HL-60/S4 treated with phorbol 12-myristate 13-acetate at 8.2 ng/mL for 4 days and 3 days (cell line): ENCODE data around the gene ABCB8.

ENCODE experiments used
- in situ Hi-C: fragments of 300-500 bp; cut with MboI; formaldehyde crosslinking; loops from 2 replicates; pipeline ENCODE4 v1.15.0; 2022; ENCODE audit warnings: low sequenced_read_pairs

Gene ABCB8

DNA sequence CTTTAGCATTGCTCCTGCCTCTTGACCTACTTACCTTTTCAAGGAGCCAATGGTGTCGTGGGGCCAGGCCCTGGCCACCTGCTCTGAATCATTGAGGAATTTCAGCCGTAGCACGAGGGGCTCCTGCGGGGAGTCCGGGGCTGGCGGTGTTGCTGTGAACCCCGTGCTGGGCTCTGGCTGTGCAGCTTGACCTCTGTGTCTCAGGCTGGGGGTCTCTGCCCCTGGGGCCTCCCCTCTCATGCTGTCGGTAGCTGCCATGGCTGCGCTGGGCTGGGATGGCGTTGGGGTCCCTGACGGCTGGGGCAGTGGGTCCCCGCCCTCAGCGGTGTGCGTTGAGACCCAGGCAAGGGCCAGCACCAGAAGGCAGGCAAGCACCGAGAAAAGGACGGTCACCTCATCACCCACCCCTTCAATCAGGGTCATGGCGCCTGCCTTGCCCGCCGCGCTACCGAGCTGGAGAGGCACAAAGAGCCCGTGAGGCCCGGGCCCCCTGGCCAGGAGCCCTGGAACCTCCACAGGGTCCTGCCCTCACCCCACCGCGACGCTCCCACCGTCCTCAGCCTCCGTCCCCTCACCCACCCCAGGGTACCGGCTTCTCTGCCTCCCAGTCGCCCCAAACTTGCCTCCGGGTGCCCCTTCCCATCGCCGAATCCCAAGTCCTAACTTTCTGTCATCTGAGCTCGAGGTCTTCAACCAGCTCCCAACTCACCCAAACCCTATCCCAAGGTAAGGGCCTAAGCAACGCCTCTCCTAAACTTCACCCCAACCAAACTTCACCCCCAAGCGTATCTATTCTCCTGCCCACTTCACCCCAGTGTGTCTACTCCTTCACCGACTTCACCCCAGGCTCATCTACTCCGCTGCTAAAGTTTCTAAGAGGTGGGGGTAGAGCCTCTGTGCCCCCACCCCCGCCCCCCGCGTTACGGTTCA is 54.2 kb downstream of the ABCB8 start:
- in situ Hi-C loops = no loop called here

- in situ Hi-C loops = no loop called here
Observed at GRCh38 chr7:151083071-151083823, 55.0 kb downstream of the ABCB8 start, which contains the start of gene TMUB1. TSS of gene TMUB1 (minus strand) at chr7:151083493. CDS start at chr7:151082563, 930 bp downstream.

DNA sequence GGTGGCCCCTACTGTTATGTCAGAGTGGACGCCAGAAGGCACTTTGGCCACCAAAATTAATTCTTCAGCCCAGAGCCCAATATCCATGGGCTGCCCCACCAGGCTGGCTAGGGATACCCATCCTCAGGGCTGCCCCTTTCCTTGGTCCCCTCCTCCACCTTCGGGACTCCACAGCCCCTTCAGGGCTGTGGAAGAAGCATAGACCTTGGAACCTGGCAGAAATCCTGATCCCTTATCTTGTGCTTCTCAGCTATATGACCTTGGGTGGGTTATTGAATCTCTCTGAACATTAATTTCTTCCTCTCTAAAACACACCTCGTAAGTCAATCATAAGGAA is 55.5 kb downstream of the ABCB8 start:
- in situ Hi-C loops = no loop called here

DNA sequence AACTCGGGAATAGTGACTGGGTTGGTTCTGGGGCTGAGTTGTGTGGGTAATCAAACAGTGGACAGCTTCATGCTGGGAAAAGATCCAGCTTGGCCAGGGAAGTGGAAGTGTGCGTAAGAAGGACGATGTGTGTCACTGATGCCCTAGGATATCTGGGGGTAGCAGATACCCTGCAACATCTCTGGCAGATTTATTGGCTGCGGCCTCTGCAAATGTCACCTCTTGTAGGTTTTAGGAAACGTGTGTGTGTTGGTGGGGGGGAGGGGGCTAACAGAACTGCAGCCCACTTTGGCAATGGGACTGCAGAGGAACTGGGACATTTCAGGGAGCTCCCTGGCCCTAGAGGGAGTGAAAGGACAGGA is 57.1 kb downstream of the ABCB8 start:
- in situ Hi-C loops = no loop called here

GRCh38 chr7:151085691-151086620 is 57.7 kb downstream of the ABCB8 start, which contains the start of gene AGAP3:
TSS of gene AGAP3 (plus strand) at chr7:151086475. CDS start at chr7:151086742, 267 bp downstream.
- in situ Hi-C loops = no loop called here

- in situ Hi-C loops = no loop called here
Observed at GRCh38 chr7:151086802-151087244, 58.6 kb downstream of the ABCB8 start.

DNA sequence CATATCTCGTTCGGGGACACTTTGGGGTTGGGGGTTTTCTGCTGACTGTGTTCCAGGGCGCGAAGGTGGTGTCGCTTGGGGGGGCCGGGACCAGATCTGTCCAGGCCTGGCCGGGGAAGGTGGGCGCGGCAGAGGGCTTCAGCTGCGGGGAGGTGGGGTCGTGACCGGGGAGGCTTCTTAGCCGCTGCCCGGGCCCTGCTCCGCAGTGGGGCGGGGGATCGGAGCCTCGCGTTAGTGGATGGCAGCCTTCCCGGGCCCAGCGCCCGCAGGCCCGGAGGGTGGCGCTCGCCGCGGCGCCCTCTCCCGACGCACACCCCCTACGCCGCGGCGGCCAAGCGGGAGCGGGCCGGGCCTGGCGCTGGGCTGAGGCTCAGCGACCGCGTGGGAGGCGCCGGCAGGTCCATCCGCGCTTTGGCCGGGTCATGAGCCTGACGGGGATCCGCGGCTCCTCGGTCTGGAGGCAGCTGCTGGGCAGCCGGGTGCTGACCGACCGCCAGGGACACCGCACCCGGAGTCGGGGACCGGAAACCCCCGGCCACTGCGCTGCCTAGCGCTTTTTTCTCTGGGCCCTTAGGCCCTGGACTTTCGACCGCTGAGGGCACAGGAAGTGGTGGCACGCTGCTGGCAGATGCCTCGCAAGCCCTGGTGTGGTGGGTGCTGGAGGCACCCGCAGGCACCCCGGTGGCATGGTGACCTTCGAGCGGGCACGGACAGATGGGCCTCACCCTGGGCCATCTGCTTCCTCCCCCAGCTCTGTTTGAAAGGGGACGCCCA is 59.2 kb downstream of the ABCB8 start:
- in situ Hi-C loops = no loop called here

- in situ Hi-C loops = no loop called here
Observed at GRCh38 chr7:151088019-151088855, 60.0 kb downstream of the ABCB8 start.

DNA sequence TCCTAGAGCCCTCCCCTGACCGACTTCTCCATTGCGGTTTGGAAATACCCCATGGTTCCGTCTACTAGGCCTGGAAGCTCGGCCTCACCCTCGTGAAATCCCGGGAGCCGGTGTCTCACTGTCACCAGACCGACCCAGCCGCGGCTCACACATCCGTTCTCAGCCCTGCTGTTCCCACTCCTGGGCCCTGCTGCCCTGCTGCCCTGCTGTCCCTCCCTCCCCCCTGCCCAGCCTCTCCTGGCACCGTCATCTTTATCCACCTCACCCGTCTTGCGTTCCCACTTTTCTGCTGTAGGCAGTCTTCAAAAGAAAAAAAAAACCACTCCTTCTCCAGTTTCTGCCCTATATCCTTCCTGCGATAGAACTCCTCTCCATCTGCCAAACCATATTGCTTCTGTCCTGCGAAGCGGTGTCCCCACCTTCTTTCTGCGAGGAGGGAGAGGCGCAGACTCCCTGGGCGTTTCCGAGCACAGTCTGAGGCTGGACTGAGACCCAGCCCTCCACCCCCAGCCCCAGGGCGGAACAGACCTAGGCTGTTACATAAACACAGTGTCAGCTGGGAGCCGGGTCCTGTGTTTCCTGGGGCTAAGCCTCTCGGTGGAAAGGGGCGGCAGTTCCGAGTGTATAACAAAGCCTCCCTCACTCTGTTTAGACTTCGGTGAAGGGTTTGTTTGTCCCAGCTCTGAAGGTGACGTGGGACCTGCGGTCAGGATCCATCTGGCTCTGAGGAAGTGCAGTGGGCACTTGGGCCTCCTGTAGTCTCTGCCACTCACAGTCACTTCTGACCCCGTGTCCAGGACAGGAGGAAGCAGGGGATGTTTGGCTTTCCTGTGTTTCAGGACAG is 60.8 kb downstream of the ABCB8 start:
- in situ Hi-C loops = no loop called here

DNA sequence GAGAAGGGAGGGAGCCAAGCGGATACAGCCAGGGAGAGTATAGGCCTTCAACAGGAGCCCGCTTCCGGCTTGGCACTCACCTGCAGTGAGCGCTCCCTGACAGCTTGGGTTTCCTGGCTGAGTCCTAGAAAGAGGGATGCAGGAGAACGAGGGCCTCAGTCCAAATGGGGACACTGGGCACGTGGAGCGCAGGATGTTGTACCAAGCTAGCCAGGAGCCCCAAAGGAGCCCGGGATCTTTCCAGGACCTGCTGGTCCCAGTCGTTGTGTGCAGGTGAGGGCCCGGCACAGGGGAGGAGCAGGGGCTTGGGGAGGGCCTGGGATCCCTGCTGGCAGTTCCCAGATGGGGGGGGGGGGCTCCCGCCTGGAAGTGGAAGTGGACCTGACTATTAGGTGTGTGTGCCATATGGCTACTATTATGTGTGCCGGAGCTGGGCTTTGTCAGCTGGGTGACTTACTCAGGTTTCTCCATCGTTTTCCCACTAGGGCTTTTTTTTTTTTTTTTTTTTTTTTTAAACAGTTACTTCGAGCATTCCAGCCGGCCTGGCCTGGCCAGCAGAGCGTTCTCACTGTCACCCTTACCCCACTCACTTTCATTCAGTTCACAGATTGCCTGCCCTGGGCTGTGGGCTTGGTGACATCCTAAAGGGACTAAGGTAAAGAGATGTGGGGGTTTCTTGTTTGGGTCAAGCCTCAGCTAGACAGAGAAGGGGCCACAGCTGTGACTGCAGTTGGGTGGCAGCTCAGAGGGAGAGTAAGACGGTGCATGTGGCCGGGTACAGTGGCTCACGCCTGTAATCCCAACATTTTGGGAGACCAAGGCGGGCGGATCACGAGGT is 61.9 kb downstream of the ABCB8 start:
- in situ Hi-C loops = no loop called here

- in situ Hi-C loops = no loop called here
Observed at GRCh38 chr7:151091003-151091402, 62.8 kb downstream of the ABCB8 start.

DNA sequence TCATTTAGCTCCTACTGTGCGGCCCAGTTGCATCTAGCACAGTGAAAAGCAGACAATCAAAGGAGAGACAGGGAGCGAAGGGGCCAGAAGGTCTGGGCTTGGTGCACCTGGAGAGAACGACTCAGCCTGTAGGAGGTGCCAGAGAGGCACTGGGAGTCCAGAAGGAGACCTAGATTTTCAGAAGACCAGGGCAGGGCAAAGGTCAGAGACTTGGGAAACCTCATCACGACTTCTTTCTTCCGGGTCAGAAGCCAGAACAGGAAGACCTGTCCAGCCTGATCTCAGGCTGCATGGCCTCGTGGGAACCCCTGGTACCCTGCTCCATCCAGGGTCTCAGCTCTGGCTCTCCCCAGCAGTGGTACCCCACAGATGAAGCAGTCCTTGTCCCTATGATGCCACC is 63.2 kb downstream of the ABCB8 start:
- in situ Hi-C loops = no loop called here

DNA sequence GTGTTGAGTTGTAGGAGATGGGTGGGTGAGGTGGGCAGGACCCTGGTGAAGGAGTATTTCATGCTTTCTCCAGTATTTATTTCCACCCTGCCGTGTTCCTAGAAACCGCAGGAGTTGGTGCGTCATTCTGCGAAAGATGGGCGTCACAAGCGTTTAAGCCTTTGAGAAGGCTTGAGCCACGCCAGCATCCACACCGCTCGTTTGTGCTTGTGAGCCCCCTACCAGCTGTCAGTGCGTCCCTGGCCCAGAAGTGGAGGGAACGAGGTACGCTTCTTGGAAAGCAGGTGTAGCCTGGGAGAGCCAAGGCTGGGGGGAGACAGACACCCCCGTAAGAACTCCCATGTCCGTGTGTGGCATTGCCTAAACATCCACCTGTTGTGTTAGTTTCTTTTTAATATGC is 63.7 kb downstream of the ABCB8 start:
- in situ Hi-C loops = no loop called here

GRCh38 chr7:151093748-151094147 is 65.5 kb downstream of the ABCB8 start:
- in situ Hi-C loops = no loop called here

DNA sequence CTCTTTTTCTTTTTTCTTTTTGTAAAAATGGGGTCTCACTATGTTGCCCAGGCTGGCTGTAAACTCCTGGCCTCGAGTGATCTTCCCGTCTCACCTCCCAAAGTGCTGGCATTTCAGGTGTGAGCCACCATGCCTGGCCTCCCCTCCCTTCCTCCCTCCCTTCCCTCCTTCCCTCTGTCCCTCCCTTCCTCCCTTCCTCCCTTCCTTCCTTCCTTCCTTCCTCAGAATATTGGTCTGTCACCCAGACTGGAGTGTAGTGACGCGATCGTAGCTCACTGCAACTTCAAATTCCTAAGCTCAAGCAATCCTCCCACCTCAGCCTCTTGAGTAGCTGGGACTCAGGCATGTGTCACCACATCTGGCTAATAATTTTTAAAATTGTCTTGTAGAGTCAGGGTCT is 66.4 kb downstream of the ABCB8 start:
- in situ Hi-C loops = no loop called here

DNA sequence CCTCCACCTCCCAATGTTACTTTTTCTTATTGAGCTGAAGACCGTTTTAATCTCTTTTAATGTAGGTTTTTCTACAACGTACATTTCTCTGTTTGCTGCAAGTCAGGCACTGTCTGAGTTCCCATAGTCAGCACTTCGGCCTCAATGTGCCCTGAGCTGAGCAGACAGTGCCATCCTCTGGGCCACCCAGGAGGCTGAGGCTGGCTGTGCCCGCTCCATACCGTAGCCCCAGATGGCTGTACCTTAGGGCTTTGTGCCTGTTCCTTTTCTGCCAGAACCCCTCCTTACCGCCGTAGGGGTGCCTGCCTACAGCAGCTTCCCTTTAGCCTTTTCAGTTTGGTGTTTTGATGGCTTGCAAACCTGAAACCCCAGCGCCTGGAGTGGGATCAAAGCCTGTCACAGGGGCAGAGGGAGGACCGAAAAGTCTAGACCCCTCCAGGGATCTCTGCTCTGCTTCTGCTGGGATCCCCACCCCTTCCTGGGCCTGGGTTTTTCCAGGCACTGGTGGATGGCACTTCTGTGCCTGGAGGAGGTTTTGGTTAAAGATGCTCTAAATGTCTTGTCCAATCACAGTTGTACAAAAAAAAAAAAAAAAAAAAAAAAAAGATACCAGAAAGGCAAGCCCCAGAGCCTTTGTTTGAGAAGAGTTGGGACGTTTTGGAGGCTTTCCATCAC is 67.0 kb downstream of the ABCB8 start:
- in situ Hi-C loops = no loop called here
